Bronchial epithelial cell (primary cell): ENCODE results near the gene NBPF26. TPM values are rescaled to one million over a fixed set of nuclear protein-coding genes. Genes with fewer than 3 reads are reported as not detected.
A peak's percentile ranks its signal among the peaks of the same experiment; 100 is the strongest.
"Not testable (repeated sequence)": the region's sequence is repeated elsewhere in the genome, so short reads cannot be mapped to it uniquely, and the experiment has no call there.

Experiments
- DNase-seq: peaks from one replicate; pipeline ENCODE4 v3.0.0-alpha.2; 2010; ENCODE audit warnings: low read depth
- FAIRE-seq: peaks from 2 replicates; lab custom pipeline; 2011; peaks lifted over from hg19 to GRCh38; lab: Jason Lieb, UNC
- H3K27me3 ChIP-seq: 2 replicates; pipeline ENCODE4 v1.5.1; 2011; ENCODE audit warnings: low read length; ENCODE audit not compliant: control insufficient read depth, insufficient read depth
- H3K36me3 ChIP-seq: 2 replicates; pipeline ENCODE4 v1.5.1; 2011; ENCODE audit warnings: low read length; ENCODE audit not compliant: control insufficient read depth, insufficient read depth
- H3K4me3 ChIP-seq: 2 replicates; pipeline ENCODE4 v1.5.1; 2011; ENCODE audit warnings: mild to moderate bottlenecking, low read depth, low read length, control low read depth
- total RNA-seq: library from RNA; depleted of rRNA; stranded (reverse); fragments of >200 nt; gene quantifications from 2 replicates; pipeline ENCODE4 v1.2.1, GENCODE V29; 2014

The NBPF26 gene
- total RNA-seq, 1 donor from 2014 or later, result 19.2 TPM

DNA sequence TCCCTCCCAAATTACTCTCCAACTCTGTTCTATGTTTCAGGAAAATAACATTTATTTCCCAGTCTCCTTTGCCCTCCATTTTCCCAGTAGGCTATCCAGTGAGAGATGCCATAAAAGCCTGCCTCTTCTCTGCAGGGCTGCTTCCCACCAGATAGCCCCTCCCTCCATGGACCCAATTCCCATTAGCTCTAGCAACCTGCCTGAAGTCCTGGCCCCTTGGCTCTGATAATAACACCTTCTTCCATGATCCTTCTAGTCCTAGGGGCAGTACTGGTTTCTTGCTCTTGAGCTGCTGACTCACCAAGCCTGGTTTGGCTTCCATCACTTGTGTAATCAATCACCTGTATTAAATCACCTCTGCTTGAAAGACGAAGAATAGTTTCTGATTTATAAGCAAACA is 156.3 kb downstream of the NBPF26 start:
- peak; percentile 1 for DNase-seq
- not testable (repeated sequence) for H3K27me3 ChIP-seq, H3K4me3 ChIP-seq, FAIRE-seq, H3K36me3 ChIP-seq

DNA sequence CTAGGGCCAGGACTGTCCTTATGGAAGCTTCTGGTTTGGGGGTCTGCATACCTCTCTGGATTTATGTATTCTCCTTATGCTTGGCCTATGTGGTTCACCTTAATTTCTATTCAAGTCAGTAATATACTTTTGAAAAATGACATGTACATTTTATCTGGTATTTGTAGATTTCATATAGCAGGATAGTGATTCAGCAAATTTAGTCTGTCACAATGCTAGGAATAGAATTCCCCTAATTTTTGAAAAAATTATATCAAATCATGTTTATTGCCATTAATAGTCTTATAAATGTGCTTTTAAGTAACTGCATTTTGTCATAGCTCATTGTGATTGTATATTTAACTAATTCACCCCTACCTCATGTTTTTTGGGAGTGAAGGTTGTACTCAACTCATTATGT is 158.2 kb downstream of the NBPF26 start:
- FAIRE-seq, DNase-seq, H3K36me3 ChIP-seq, H3K27me3 ChIP-seq, H3K4me3 ChIP-seq: not testable (repeated sequence)

Other genes starting within 250 kb of the NBPF26 start
- gene PPIAL4A, start 165.8 kb downstream of the NBPF26 start, total RNA-seq, result not detected in 2 replicates